Prostate gland (tissue), 2 donors: ENCODE measurements around the gene DDX28. TPM values are rescaled to one million over a fixed set of nuclear protein-coding genes. Genes with fewer than 3 reads are reported as not detected.

Experiments used
- DNase-seq: peaks from one replicate; pipeline ENCODE4 v3.0.0-alpha.2; 2019; ENCODE audit warnings: low spot score
- H3K27ac ChIP-seq, 2 donors: fragments of 200-600 bp; sonication (generic); 2 replicates each; pipeline ENCODE4 v1.5.1; 2017 to 2019
- H3K27me3 ChIP-seq: fragments of 200-600 bp; sonication (generic); replicated peaks from 2 replicates; pipeline ENCODE4 v1.5.1; 2019; ENCODE audit not compliant: insufficient read depth
- H3K36me3 ChIP-seq, 2 donors: fragments of 200-600 bp; sonication (generic); 1 replicate in 1 of 2; 2 replicates in 1 of 2; pipeline versions ENCODE4 v1.5.1 to v1.8.1; 2017 to 2019
- H3K4me1 ChIP-seq: fragments of 200-600 bp; sonication (generic); replicated peaks from 2 replicates; pipeline ENCODE4 v1.5.1; 2019
- H3K4me3 ChIP-seq, 2 donors: fragments of 200-600 bp; sonication (generic); 2 replicates each; pipeline ENCODE4 v1.5.1; 2017 to 2019
- H3K9me3 ChIP-seq: fragments of 200-600 bp; sonication (generic); 2 replicates; pipeline ENCODE4 v1.5.1; 2017
- CTCF ChIP-seq, 4 experiments: fragments of 200-600 bp in 2 of 4; fragments of 450-650 bp in 2 of 4; sonication (generic) in 2 of 4; IDR thresholded peaks; 1 replicate in 3 of 4; 2 replicates in 1 of 4; pipeline ENCODE4 v1.5.1; 2016 to 2019; ENCODE audit warnings: antibody characterized with exemption in 4 of 4, mild to moderate bottlenecking in 2 of 4, moderate library complexity in 2 of 4
- POLR2A ChIP-seq: fragments of 450-650 bp; IDR thresholded peaks from one replicate; pipeline ENCODE4 v1.6.1; 2016; ENCODE audit warnings: antibody characterized with exemption, mild to moderate bottlenecking
- POLR2AphosphoS5 ChIP-seq: sonication (generic); formaldehyde crosslinking; IDR thresholded peaks from one replicate; pipeline ENCODE4 v1.6.1; 2017; ENCODE audit warnings: antibody characterized with exemption
- WGBS: methylation state at CpG from one replicate; pipeline ENCODE4 v1.1.5; 2018; 5-methylcytosine and 5-hydroxymethylcytosine counted together
- intact Hi-C: fragments of 100-400 bp; cut with DNase I; formaldehyde crosslinking; loops from one replicate; pipeline ENCODE4 v1.14.2; 2022
- total RNA-seq, 2 donors: library from RNA; depleted of rRNA; stranded (reverse); fragments of >200 nt; gene quantifications; one replicate each; pipeline ENCODE4 v1.1.0, GENCODE V29; 2016

The DDX28 gene
- total RNA-seq, 2 donors from 2014 or later = 7.1 to 16.5 TPM

- Histone ChIP-seq H3K27ac (no peak overlapping the region), H3K9me3 (no peaks in the 10 kb centered on the region), H3K27me3 (no peaks in the 10 kb centered on the region), H3K36me3 (no peaks in the 10 kb centered on the region), H3K4me1 (peaks cover 6% of the 10 kb centered on the region), H3K4me3 (no peak overlapping the region)
- intact Hi-C loops = loop anchor here (10.0 kb wide), 1 partner anchor 46 kb away; no protein-coding TSS in a partner anchor
- TF ChIP-seq POLR2A (no peak), CTCF (IDR thresholded peaks at IDR 0.05) (no peak)
- DNase-seq = no peak
- 80% methylated on average over 3 of the region's 3 CpGs for WGBS
Observed at GRCh38 chr16:67988675-67989074, 34.4 kb downstream of the DDX28 start.

GRCh38 chr16:67987460-67988160 lies 35.4 kb downstream of the DDX28 start:
- intact Hi-C loops = loop anchor here (10.0 kb wide), 1 partner anchor 47 kb away; no protein-coding TSS in a partner anchor
- no peak overlapping the region for H3K4me3 ChIP-seq
- no peak for DNase-seq
- H3K4me1 ChIP-seq = no peaks in the 10 kb centered on the region
- no peaks in the 10 kb centered on the region for H3K27me3 ChIP-seq
- H3K9me3 ChIP-seq = no peaks in the 10 kb centered on the region
- no peak overlapping the region for H3K27ac ChIP-seq
- WGBS = 74% methylated on average over 11 of the region's 11 CpGs
- TF ChIP-seq POLR2AphosphoS5 (no peak), CTCF (IDR thresholded peaks at IDR 0.05) (no peak), POLR2A (no peak)
- H3K36me3 ChIP-seq = no peaks in the 10 kb centered on the region

GRCh38 chr16:67986949-67987348 lies 36.1 kb downstream of the DDX28 start:
- H3K27ac ChIP-seq = no peak overlapping the region
- no peaks in the 10 kb centered on the region for H3K4me1 ChIP-seq
- no peak for DNase-seq
- intact Hi-C loops = loop anchor here (10.0 kb wide), 1 partner anchor 48 kb away; no protein-coding TSS in a partner anchor
- no peaks in the 10 kb centered on the region for H3K36me3 ChIP-seq
- H3K4me3 ChIP-seq = no peak overlapping the region
- WGBS = 87% methylated on average over 5 of the region's 5 CpGs
- no peaks in the 10 kb centered on the region for H3K27me3 ChIP-seq
- TF ChIP-seq POLR2AphosphoS5 = no peak
- TF ChIP-seq POLR2A = no peak
- no peak for TF ChIP-seq CTCF (IDR thresholded peaks at IDR 0.05)
- H3K9me3 ChIP-seq = no peaks in the 10 kb centered on the region

- intact Hi-C loops = loop anchor here (10.0 kb wide), 1 partner anchor 53 kb away; no protein-coding TSS in a partner anchor
- Histone ChIP-seq H3K27me3 (no peaks in the 10 kb centered on the region), H3K4me3 (no peak overlapping the region), H3K4me1 (no peaks in the 10 kb centered on the region), H3K36me3 (no peaks in the 10 kb centered on the region), H3K27ac (no peak overlapping the region), H3K9me3 (no peaks in the 10 kb centered on the region)
- no peak for DNase-seq
- WGBS = 98% methylated on average over 31 of the region's 49 CpGs
- TF ChIP-seq CTCF (IDR thresholded peaks at IDR 0.05) = no peak
- no peak for TF ChIP-seq POLR2AphosphoS5
- TF ChIP-seq POLR2A = no peak
Observed at GRCh38 chr16:67982011-67982696, 40.9 kb downstream of the DDX28 start.
